HG02973 (cell line): ENCODE data around the gene DHRS13.
"Not testable (repeated sequence)": the region's sequence is repeated elsewhere in the genome, so short reads cannot be mapped to it uniquely, and the experiment has no call there.

ENCODE experiments used
- ATAC-seq: cut with Tn5 transposase; IDR thresholded peaks from one replicate; pipeline ENCODE4 v1.9.1; 2021; ENCODE audit warnings: moderate library complexity; ENCODE audit not compliant: unreplicated experiment

The DHRS13 gene

GRCh38 chr17:28935744-28936460 is 33.0 kb upstream of the DHRS13 start:
- ATAC-seq: no peak

GRCh38 chr17:28934508-28934907 is 31.6 kb upstream of the DHRS13 start:
- ATAC-seq: not testable (repeated sequence)

DNA sequence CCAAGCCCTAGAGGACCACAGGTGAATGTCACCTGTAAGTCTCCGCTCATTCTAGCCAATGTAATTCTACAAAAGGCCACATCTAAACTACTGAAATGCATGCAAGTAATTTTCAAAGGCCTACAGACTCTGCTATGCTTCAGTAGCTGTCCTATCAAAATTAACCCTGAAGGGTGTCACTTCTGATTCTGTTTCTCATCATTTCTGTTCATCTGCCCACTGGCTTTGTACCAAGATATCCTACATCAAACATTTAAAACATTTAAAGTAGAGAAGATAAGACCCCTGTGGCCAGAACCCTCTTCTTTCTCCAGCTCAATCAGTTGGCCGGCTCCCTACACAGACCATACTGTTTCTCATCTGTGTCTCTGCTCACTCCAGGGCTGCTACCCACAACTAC is 26.9 kb upstream of the DHRS13 start:
- no peak for ATAC-seq

- ATAC-seq: no peak
Measured at GRCh38 chr17:28928061-28928460, 25.2 kb upstream of the DHRS13 start.

GRCh38 chr17:28926786-28927185 is 23.9 kb upstream of the DHRS13 start:
- ATAC-seq: no peak

GRCh38 chr17:28926366-28926765 is 23.5 kb upstream of the DHRS13 start:
- ATAC-seq: no peak

DNA sequence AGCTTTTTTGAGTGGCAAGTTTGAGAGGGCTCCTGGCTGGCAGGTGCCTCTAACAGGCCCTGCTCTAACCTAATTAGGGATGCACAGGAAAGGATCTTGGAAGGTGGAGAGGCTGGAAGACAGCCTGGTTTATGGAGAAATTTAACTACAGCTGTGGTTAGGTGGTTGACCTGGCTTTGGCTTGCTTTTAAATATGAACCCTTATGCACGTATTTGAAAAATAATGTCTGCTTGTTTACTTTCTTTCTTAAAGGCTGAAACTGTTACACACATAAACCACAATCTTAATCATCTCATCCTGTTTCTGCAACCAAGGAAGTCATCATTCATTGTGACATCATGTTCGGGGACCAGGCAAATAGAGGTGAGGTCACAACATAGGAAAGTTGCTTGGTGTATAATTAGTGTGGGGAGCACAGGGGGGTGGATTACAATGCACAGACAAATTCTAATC is 23.1 kb upstream of the DHRS13 start:
- ATAC-seq: no peak

GRCh38 chr17:28920201-28920600 is 17.3 kb upstream of the DHRS13 start:
- no peak for ATAC-seq

DNA sequence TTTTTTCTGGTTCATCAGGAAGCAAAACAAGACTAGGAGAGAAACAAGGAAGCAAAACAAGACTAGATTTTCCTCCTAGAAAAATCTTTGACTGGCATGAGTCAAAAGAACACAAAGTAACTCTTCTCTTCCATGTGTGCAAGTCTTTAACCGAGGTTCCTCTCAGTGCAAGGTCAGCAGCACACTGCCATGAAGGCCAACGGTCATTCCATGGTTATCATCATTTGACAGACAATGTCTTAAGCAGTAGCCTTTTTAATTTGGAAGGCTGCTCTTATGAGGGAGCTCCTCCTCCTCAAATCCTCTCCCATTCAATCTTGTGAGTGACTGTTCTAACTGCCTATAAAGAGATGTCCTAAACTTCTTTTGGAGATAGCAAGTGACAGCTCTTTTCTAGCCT is 15.4 kb upstream of the DHRS13 start:
- no peak for ATAC-seq

- no peak for ATAC-seq
Measured at GRCh38 chr17:28917465-28917864, 14.6 kb upstream of the DHRS13 start.

DNA sequence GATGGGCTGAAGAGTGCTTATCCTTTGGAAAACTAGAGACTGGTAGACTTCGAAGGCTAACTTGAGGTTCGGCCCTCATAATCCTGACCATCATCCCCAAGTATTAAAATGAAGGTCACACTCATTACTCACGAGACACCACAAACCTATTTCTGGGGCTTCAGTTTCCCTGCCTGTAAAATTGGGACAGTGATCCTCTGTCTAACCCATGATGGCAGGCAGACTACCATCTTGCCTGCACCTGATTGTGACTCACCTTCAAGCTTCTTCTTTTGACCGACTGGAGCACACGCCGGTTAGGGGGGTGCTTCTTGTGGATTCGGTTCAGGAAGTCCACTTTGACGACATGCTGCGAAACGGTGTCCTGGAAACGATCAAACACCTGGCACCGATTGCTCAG is 14.2 kb upstream of the DHRS13 start:
- no peak for ATAC-seq

GRCh38 chr17:28916302-28916934 is 13.5 kb upstream of the DHRS13 start:
- no peak for ATAC-seq

- ATAC-seq: no peak
Measured at GRCh38 chr17:28912938-28913333, 10.1 kb upstream of the DHRS13 start.

GRCh38 chr17:28912281-28912937 is 9.5 kb upstream of the DHRS13 start:
- no peak for ATAC-seq

DNA sequence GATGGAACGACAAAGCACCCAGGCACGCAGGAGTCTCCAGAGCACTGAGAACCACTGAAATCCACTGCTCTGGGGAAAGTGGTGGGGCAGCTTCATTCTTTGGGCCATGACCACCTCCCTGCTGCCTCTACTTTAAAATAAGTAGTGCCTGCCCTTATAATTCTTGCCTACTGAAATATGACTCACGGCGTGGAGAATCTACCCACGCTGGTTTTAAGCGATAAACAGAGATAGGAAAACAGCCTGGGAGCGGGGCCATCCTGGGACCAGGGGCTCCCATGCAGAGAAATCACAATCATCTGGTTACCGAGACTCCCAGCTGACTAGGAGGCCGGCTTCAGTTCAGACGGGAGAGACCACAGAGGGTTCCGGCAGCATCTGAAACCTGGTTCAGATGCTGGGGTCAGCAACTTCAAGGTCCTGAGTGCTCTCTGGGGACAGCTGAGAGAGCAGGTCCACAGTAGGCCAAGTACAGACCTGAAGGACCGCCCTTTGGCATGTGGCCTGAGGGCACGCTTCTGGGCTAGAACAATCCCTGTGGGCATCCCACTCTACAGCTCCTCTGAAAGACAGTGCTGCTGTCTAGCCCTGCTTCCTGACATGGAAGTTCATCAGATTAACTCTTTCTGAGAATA is 8.6 kb upstream of the DHRS13 start:
- no peak for ATAC-seq

DNA sequence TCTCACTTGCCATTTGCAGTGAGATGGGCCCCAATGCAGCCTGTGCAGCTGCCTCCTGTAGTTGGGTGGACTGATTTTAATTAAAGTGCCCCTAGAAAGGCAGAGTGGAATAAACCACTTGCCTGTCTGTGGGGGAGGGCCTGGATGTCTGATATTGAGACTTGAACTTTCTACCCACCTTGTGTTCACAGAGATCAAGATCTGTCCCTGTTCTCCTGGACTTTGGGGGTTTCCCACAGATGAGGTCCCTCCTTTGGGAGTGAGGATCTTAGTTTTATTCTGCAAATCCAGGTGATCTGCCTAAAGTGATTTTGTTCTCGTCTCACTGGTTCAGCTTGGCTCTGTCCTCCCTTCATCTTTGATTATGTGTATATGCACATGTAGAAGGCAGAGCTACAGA is 7.7 kb upstream of the DHRS13 start:
- ATAC-seq: no peak

DNA sequence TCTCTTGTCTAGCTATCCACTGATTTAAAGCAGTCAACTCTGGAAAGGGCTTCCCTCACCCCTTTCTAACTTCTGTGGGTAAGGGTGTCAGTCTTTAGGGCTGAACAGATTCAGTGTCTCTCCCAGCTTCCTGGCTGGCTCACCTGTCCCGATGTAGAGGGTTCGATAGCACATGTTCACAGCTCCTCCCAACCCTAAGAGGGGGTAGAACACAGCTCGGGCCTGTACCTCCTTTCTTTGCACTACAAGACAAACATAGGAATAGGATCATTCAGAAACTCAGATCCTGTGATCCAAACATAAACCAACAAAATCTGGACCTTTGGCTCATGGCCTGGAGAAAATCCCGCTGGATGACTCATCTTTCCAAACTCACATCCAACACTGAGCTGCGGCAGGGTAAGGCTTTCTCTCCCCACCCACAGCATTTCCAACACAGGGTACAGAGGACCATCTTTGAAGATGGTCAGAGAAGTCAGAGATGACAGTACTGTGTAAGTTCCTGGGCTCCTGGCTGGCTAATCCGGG is 5.8 kb upstream of the DHRS13 start:
- no peak for ATAC-seq

DNA sequence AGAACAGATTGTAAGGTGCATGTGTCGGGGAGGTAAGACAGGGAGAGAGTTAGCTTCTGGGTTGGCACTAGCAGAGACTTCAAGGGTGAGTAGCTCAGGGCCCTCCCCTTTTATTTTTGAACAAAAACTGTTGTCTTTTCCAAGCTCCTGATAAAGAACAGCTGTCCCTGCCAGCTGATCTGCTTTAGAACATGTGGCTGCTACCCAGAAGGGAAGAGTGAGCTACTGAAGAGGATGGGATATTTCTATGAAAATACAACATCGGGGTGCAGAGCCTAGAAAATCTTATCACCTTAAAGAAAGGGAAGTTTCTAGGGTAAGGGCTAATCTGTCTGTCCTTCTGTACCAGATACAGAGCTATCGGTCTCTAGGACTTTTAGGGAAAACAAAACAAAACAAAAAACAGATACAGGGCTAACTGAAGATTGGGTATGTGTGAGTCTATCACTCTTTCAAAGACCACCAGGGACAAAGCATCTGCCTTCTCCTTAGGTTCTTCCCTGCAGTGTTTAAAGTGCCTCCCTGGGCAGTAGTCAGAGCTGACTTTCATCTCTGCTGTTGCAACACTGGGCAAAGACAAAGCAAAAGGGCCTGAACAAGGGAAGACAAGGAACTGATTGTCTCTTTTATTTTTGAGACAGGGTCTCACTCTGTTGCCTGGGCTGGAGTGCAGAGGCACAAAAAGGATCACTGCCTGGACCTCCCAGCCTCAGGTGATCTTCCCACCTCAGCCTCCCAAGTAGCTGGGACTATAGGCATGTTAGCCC is 5.0 kb upstream of the DHRS13 start:
- no peak for ATAC-seq

DNA sequence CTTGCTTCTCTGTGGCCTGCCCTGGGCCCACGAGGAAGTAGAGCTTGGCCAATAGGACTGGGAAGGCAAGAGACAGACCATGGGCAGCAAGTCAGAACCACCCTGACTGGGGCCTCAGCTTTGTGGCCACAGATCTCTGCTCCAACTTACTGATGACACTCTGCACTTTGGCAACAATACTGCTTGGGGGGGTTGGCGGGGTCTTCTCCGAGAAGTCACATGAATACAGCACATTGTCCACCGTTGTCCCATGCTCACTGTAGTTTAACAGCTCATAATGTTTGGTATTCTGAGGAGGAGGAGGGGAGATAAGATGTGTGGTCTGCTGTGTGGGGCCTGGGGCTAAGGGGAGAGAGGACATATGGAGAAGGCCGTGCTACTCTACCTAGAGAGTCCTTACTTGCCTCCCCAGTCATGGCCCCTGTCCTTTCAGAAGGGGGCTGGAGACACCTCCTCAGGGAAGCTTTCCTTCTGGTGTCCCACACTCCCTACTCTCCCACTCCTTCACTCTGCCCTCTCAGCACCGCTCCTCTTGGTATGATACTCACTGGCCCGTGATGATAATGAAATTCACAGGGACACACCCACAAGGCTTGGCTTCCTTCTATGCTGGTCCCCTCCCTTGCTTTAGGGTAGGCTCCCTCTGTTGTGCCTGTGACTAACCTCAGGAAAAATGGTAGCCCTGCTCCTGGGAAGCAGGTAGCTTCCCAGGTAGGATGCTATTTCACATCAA is 4.0 kb upstream of the DHRS13 start:
- ATAC-seq: no peak

- no peak for ATAC-seq
Measured at GRCh38 chr17:28906276-28906675, 3.4 kb upstream of the DHRS13 start.
